Activated CD4-positive, alpha-beta T cell treated with anti-CD3 and anti-CD28 coated beads, Interleukin-2, amount 50 U/mL, for 1 hour (primary cell): ENCODE data around the gene KLK14.

Experiments
- DNase-seq: peaks from one replicate; pipeline ENCODE4 v3.0.0-alpha.2; 2020

KLK14 gene

GRCh38 chr19:51036519-51036918 is 46.2 kb downstream of the KLK14 start:
- DNase-seq, result no peak

GRCh38 chr19:51034704-51035103 is 48.0 kb downstream of the KLK14 start, which contains the start of gene KLK12:
TSS of gene KLK12 (minus strand) at chr19:51035002. CDS start at chr19:51034621, 381 bp downstream.
- no peak for DNase-seq

- no peak for DNase-seq
Measured at GRCh38 chr19:51031880-51032225, 50.8 kb downstream of the KLK14 start.

GRCh38 chr19:51031220-51031879 is 51.3 kb downstream of the KLK14 start:
- no peak for DNase-seq

- DNase-seq, result no peak
Measured at GRCh38 chr19:51030631-51031030, 52.1 kb downstream of the KLK14 start.

- DNase-seq, result no peak
Measured at GRCh38 chr19:51029718-51030117, 53.0 kb downstream of the KLK14 start.
